H1 (cell line): ENCODE measurements around the gene CEP170.
"Not testable (repeated sequence)": the region's sequence is repeated elsewhere in the genome, so short reads cannot be mapped to it uniquely, and the experiment has no call there.

ENCODE experiments used
- SP2 ChIP-seq: IDR thresholded peaks from 2 replicates; pipeline ENCODE4 v1.6.1; 2012; ENCODE audit warnings: mild to moderate bottlenecking, low read length, inconsistent platforms
- TF ChIP-seq, protein P1 (sequence below): IDR thresholded peaks from 2 replicates; pipeline ENCODE4 v1.6.1; 2011; ENCODE audit warnings: low read depth, mild to moderate bottlenecking, low read length; ENCODE audit not compliant: insufficient read depth

- TF ChIP-seq SP2 = not testable (repeated sequence)
- TF ChIP-seq, protein P1, sequence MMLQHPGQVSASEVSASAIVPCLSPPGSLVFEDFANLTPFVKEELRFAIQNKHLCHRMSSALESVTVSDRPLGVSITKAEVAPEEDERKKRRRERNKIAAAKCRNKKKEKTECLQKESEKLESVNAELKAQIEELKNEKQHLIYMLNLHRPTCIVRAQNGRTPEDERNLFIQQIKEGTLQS = not testable (repeated sequence)
These were observed 153.5 kb downstream of the CEP170 start for GRCh38 chr1:243101551-243102050.
